K562 (cell line): ENCODE results near the gene OGT. TPM values are rescaled to one million over a fixed set of nuclear protein-coding genes. Genes with fewer than 3 reads are reported as not detected.

Experiments
- DACH1 ChIP-seq: fragments of 450-650 bp; IDR thresholded peaks from 2 replicates; pipeline ENCODE4 v1.6.1; 2018; ENCODE audit not compliant: partially characterized antibody
- EZH2 ChIP-seq: IDR thresholded peaks from 2 replicates; pipeline ENCODE4 v1.6.1; 2012; ENCODE audit warnings: low read depth, mild to moderate bottlenecking, inconsistent platforms, low read length, borderline replicate concordance
- GATA2 ChIP-seq: sonication (generic); formaldehyde crosslinking; IDR thresholded peaks from 2 replicates; pipeline ENCODE4 v1.4.0; 2020; ENCODE audit warnings: mild to moderate bottlenecking, missing genetic modification reagents
- LEF1 ChIP-seq: fragments of 450-650 bp; IDR thresholded peaks from 2 replicates; pipeline ENCODE4 v1.6.1; 2016; ENCODE audit warnings: mild to moderate bottlenecking
- NELFE ChIP-seq: IDR thresholded peaks from 2 replicates; pipeline ENCODE4 v1.6.1; 2011; ENCODE audit warnings: mild to moderate bottlenecking; ENCODE audit not compliant: insufficient read depth, insufficient read length
- NFE2L1 ChIP-seq: fragments of 450-650 bp; IDR thresholded peaks from 2 replicates; pipeline ENCODE4 v1.6.1; 2016; ENCODE audit warnings: missing genetic modification characterization, low read depth, mild to moderate bottlenecking, missing compliant biosample characterization, moderate library complexity, borderline replicate concordance
- NUFIP1 ChIP-seq: fragments of 450-650 bp; IDR thresholded peaks from 2 replicates; pipeline ENCODE4 v1.6.1; 2018; ENCODE audit not compliant: partially characterized antibody
- PRMT5 ChIP-seq: sonication (generic); formaldehyde crosslinking; IDR thresholded peaks from 2 replicates; pipeline ENCODE4 v1.5.0; 2020; ENCODE audit warnings: missing genetic modification reagents
- SMARCC2 ChIP-seq: fragments of 450-650 bp; IDR thresholded peaks from 2 replicates; pipeline ENCODE4 v1.6.1; 2017; ENCODE audit warnings: antibody characterized with exemption, moderate library complexity, mild to moderate bottlenecking, low read depth
- SUPT5H ChIP-seq: fragments of 450-650 bp; IDR thresholded peaks from 2 replicates; pipeline ENCODE4 v1.6.1; 2016
- ZNF41 ChIP-seq: fragments of 250-450 bp; sonication (Bioruptor Pico); conservative IDR thresholded peaks from 2 replicates; pipeline ENCODE4 v1.4.0; 2020; ENCODE audit warnings: mild to moderate bottlenecking
- ZNF431 ChIP-seq: sonication (generic); formaldehyde crosslinking; IDR thresholded peaks from 2 replicates; pipeline ENCODE4 v1.8.0; 2022; ENCODE audit warnings: mild to moderate bottlenecking, missing genetic modification reagents
- polyA plus RNA-seq, 8 experiments: library from polyadenylated mRNA; depleted of rRNA in 4 of 8; stranded (reverse) in 5 of 8; unstranded in 3 of 8; fragments of >200 nt; fragmentation: Nextera tagmentation in 2 of 8; fragmentation: Illumina TruSeq in 1 of 8; extraction: Ambion mirVana in 2 of 8; extraction: Trizol in 1 of 8; gene quantifications; 2 replicates each; pipeline versions ENCODE4 v1.2.1 to v1.2.3, GENCODE V29; 2011 to 2014; ENCODE audit warnings: inconsistent platforms in 1 of 8, missing spikeins in 1 of 8
- total RNA-seq, 7 experiments: library from RNA; depleted of rRNA in 6 of 7; stranded (reverse); fragments of >200 nt in 6 of 7; fragmentation: Illumina TruSeq in 2 of 7; extraction: Trizol in 2 of 7; gene quantifications; 2 replicates each; pipeline versions ENCODE4 v1.2.1 to v1.2.3, GENCODE V29; 2011 to 2021; ENCODE audit warnings: low replicate concordance in 1 of 7
- TF ChIP-seq, protein P1 (sequence below): IDR thresholded peaks from 2 replicates; pipeline ENCODE4 v1.6.1; 2011; ENCODE audit warnings: borderline replicate concordance, low read depth, mild to moderate bottlenecking, moderate library complexity, low read length; ENCODE audit not compliant: insufficient read depth, poor library complexity, severe bottlenecking
- TF ChIP-seq, protein P2 (sequence below): sonication (generic); formaldehyde crosslinking; IDR thresholded peaks from 2 replicates; pipeline ENCODE4 v1.8.0; 2022; ENCODE audit warnings: mild to moderate bottlenecking, missing genetic modification reagents
- TF ChIP-seq, protein P3 (sequence below): conservative IDR thresholded peaks from 2 replicates; pipeline ENCODE4 v1.6.1; 2011; ENCODE audit warnings: low read depth, mild to moderate bottlenecking, low read length; ENCODE audit not compliant: control insufficient read depth
- TF ChIP-seq, protein P4 (sequence below): fragments of 450-650 bp; formaldehyde crosslinking; IDR thresholded peaks from 2 replicates; pipeline ENCODE4 v1.4.0; 2020; ENCODE audit warnings: mild to moderate bottlenecking, mixed read lengths

Gene OGT
- total and polyA plus RNA-seq, 9 of the 15 experiments (the other 6 are each of a cell fraction or from before 2014, with no cell fraction given): 38.9 to 347 (median 117) TPM

DNA sequence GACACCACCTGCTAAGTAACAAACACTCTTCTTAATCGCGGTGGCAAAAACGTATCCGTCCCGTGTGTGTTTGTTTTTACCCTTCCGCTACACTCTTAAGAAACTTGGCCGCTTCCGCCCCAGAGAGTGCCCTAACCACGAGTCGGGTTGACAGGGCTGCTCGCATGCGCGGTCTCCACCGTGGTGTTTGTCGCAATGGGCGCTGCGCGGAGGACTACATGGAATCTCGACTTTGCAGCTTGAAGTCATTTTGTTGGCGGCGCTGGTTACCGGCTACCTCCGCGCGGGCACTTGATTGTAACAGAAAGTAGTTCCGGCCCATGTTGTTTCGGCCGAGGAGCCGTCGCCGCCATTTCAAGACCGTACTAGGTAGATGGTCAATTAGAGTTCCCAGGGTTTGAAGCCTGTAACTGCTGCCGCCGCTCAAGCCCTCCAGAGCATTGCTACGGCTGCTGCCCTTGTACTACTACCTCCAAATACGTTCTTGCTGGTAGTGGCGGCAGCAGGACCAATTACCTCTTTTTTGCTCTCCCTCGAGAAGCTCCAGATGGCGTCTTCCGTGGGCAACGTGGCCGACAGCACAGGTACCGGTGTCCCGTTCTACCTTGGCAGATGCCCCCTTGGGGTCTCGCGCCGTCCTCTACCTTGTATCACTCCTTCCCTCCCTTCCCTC lies at the start of gene OGT (continued):
- TF ChIP-seq, protein P1, sequence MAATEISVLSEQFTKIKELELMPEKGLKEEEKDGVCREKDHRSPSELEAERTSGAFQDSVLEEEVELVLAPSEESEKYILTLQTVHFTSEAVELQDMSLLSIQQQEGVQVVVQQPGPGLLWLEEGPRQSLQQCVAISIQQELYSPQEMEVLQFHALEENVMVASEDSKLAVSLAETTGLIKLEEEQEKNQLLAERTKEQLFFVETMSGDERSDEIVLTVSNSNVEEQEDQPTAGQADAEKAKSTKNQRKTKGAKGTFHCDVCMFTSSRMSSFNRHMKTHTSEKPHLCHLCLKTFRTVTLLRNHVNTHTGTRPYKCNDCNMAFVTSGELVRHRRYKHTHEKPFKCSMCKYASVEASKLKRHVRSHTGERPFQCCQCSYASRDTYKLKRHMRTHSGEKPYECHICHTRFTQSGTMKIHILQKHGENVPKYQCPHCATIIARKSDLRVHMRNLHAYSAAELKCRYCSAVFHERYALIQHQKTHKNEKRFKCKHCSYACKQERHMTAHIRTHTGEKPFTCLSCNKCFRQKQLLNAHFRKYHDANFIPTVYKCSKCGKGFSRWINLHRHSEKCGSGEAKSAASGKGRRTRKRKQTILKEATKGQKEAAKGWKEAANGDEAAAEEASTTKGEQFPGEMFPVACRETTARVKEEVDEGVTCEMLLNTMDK: no peak
- 0 out of 2 replicates have a peak, but pooled peaks have one; percentile 28 for TF ChIP-seq LEF1
- peak; percentile 55; the same call in 1 of the 2 replicates for TF ChIP-seq ZNF431 (CRISPR knock-in tag)
- TF ChIP-seq NFE2L1 (tag): no peak
- TF ChIP-seq, protein P2, sequence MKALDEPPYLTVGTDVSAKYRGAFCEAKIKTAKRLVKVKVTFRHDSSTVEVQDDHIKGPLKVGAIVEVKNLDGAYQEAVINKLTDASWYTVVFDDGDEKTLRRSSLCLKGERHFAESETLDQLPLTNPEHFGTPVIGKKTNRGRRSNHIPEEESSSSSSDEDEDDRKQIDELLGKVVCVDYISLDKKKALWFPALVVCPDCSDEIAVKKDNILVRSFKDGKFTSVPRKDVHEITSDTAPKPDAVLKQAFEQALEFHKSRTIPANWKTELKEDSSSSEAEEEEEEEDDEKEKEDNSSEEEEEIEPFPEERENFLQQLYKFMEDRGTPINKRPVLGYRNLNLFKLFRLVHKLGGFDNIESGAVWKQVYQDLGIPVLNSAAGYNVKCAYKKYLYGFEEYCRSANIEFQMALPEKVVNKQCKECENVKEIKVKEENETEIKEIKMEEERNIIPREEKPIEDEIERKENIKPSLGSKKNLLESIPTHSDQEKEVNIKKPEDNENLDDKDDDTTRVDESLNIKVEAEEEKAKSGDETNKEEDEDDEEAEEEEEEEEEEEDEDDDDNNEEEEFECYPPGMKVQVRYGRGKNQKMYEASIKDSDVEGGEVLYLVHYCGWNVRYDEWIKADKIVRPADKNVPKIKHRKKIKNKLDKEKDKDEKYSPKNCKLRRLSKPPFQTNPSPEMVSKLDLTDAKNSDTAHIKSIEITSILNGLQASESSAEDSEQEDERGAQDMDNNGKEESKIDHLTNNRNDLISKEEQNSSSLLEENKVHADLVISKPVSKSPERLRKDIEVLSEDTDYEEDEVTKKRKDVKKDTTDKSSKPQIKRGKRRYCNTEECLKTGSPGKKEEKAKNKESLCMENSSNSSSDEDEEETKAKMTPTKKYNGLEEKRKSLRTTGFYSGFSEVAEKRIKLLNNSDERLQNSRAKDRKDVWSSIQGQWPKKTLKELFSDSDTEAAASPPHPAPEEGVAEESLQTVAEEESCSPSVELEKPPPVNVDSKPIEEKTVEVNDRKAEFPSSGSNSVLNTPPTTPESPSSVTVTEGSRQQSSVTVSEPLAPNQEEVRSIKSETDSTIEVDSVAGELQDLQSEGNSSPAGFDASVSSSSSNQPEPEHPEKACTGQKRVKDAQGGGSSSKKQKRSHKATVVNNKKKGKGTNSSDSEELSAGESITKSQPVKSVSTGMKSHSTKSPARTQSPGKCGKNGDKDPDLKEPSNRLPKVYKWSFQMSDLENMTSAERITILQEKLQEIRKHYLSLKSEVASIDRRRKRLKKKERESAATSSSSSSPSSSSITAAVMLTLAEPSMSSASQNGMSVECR (CRISPR knock-in tag): no peak
- TF ChIP-seq SMARCC2: 0 out of 2 replicates have a peak, but pooled peaks have one; percentile 12
- TF ChIP-seq NUFIP1: no peak
- TF ChIP-seq ZNF41 (CRISPR knock-in tag): no peak
- TF ChIP-seq, protein P3, sequence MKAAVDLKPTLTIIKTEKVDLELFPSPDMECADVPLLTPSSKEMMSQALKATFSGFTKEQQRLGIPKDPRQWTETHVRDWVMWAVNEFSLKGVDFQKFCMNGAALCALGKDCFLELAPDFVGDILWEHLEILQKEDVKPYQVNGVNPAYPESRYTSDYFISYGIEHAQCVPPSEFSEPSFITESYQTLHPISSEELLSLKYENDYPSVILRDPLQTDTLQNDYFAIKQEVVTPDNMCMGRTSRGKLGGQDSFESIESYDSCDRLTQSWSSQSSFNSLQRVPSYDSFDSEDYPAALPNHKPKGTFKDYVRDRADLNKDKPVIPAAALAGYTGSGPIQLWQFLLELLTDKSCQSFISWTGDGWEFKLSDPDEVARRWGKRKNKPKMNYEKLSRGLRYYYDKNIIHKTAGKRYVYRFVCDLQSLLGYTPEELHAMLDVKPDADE: peak; percentile 83; the same call in 1 of the 2 replicates
- TF ChIP-seq PRMT5 (CRISPR knock-in tag): no peak
- no peak for TF ChIP-seq NELFE
- no peak for TF ChIP-seq DACH1
- TF ChIP-seq SUPT5H: peak; percentile 87
- no peak for TF ChIP-seq EZH2
- TF ChIP-seq GATA2 (CRISPR knock-in tag): no peak
- TF ChIP-seq, protein P4, sequence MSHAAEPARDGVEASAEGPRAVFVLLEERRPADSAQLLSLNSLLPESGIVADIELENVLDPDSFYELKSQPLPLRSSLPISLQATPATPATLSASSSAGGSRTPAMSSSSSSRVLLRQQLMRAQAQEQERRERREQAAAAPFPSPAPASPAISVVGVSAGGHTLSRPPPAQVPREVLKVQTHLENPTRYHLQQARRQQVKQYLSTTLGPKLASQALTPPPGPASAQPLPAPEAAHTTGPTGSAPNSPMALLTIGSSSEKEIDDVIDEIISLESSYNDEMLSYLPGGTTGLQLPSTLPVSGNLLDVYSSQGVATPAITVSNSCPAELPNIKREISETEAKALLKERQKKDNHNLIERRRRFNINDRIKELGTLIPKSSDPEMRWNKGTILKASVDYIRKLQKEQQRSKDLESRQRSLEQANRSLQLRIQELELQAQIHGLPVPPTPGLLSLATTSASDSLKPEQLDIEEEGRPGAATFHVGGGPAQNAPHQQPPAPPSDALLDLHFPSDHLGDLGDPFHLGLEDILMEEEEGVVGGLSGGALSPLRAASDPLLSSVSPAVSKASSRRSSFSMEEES (CRISPR knock-in tag): no peak
